Cardiac ventricle fibroblast (primary cell): Measurements from ENCODE around the gene OR4E2. TPM values are rescaled to one million over a fixed set of nuclear protein-coding genes. Genes with fewer than 3 reads are reported as not detected.

Experiments
- total RNA-seq: library from RNA; depleted of rRNA; stranded (reverse); fragments of >200 nt; gene quantifications from 2 replicates; pipeline ENCODE4 v1.2.3, GENCODE V29; 2015

The OR4E2 gene, protein sequence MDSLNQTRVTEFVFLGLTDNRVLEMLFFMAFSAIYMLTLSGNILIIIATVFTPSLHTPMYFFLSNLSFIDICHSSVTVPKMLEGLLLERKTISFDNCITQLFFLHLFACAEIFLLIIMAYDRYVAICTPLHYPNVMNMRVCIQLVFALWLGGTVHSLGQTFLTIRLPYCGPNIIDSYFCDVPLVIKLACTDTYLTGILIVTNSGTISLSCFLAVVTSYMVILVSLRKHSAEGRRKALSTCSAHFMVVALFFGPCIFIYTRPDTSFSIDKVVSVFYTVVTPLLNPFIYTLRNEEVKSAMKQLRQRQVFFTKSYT
- total RNA-seq, result not detected in 2 replicates

DNA sequence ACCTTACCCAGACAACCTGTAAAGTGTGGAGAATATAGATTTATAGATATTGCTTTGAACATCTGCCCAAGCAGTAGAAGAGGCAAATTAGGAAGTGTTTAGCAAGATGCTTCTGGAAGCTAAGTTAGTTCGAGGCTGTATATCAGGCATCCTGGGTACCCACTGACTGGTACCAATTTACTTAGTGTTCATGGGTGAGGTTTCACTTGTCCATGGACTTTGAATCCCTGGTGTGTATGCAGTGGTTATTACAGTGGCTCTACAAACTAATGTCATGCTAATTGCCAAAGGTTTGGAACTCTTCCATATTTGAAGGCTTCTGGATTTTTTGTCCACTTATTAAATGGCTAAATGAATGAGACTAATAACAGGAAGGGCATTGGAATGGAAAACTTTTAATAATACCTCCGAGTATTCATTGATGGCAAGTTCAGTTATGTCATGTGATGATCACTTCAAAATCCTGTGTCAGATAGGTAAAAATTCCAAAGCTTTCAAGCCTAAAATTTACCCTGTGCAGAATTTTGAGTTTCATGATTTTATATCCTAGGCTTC, at the start of gene OR4E2:
Gene OR4E2, plus strand, starts transcription at position 505 of the 555 bp plus-strand sequence. CDS start 11,248 bp downstream, outside the sequence.

DNA sequence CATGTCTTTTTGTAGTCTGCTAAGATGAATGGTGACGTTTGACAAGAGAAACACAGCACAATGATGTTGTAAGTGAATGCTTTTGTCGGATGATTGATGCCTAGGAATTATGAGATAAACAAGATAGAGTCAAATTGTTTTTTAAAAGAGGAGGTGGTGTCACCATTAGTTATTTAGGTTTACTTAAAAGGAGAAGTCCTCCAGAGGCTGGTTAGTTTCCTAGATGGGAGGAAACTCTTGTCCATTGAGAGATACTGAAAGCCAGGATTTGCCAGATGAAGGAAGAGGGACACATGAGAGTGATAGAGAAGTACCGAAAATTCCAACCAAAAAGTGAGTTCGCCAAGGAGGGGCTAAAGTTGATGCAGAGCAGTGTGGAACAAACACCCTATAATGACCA, 18.8 kb upstream of the OR4E2 start, which contains the start of gene OR10G2:
Gene OR10G2, minus strand, starts transcription at position 101 of the 400 bp plus-strand sequence. Its CDS starts 98 bp downstream, at position 3.

DNA sequence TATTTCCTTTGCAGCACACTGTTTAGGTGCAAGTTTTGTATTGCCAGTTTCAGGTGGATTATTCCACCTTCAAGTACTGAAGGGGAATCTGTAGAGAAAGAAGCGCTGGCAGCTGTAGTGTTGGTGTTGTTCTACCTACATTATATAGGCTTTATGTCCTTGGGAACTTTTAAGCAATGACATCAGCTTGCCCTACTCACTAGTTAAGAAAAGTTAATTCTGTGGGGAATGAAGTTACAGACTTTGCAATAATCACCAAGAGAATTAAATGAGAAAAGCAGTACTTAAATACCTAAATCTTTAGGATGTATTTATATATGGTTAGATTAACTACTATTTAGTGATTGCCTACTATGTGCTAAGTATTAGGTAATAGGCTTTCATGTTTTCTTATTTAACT, 20.1 kb downstream of the OR4E2 start, which contains the start of gene OR4E1:
Gene OR4E1, minus strand, starts transcription at position 101 of the 400 bp plus-strand sequence. CDS start 2,883 bp downstream, outside the sequence.

Other genes with a start within 250 kb of the OR4E2 start
- gene CHD8, start 197.7 kb upstream of the OR4E2 start, total RNA-seq, result 32.4 and 35.6 TPM in 2 replicates
- gene RAB2B, start 176.9 kb upstream of the OR4E2 start, total RNA-seq, result 11.2 and 11.5 TPM in 2 replicates
- 34.3 and 40.9 TPM in 2 replicates for gene TOX4, start 176.6 kb upstream of the OR4E2 start, total RNA-seq
- gene METTL3, start 142.5 kb upstream of the OR4E2 start, total RNA-seq, result 19.6 and 22.0 TPM in 2 replicates
- gene SALL2, start 127.5 kb upstream of the OR4E2 start, total RNA-seq, result 8.8 and 9.0 TPM in 2 replicates
- gene OR10G3, start 73.8 kb upstream of the OR4E2 start, total RNA-seq, result not detected in 2 replicates
- gene OR10G2, start 18.9 kb upstream of the OR4E2 start, total RNA-seq, result not detected in 2 replicates
- not detected in 2 replicates for gene OR4E1, start 20.0 kb downstream of the OR4E2 start, total RNA-seq